PC-3 (cell line): ENCODE measurements around the gene TGFBR3.

ENCODE experiments used
- CTCF ChIP-seq: fragments of 300-600 bp; sonication (generic); conservative IDR thresholded peaks from 2 replicates; pipeline ENCODE4 v1.5.1; 2017; ENCODE audit warnings: antibody characterized with exemption, low read depth, mild to moderate bottlenecking, low read length
- EZH2 ChIP-seq: fragments of 300-600 bp; sonication (generic); IDR thresholded peaks from one replicate; pipeline ENCODE4 v1.6.1; 2017; ENCODE audit warnings: antibody characterized with exemption, mild to moderate bottlenecking, low read length; ENCODE audit not compliant: unreplicated experiment

GRCh38 chr1:91821126-91821868 lies 64.7 kb downstream of the TGFBR3 start:
- TF ChIP-seq EZH2, result no peak
- TF ChIP-seq CTCF, result no peak
